ENCODE data around the gene FHIT.

Gene FHIT

GRCh38 chr3:59884409-59884808 is 1366.8 kb downstream of the FHIT start:
- DNase-seq = peak; percentile 79

DNA sequence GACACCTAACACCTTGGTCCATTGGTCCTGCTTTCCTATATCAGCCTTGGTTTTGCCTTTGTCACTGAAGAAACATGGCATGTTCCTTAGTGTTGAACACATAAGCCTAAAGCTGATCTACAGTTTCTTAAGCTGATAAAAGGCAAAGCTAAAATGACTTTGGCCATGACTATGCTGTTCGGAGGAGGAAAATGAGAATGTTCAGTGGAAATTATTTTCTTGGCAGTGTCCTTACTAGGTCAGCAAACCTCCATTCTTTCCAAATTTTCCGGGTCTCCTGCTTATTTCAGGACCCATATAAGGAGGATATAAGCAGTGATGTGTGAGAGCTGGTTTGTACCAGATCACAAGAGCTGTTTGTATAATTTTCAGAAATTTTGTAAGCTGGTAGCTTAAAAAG is 1368.5 kb downstream of the FHIT start:
- DNase-seq = no peak

DNA sequence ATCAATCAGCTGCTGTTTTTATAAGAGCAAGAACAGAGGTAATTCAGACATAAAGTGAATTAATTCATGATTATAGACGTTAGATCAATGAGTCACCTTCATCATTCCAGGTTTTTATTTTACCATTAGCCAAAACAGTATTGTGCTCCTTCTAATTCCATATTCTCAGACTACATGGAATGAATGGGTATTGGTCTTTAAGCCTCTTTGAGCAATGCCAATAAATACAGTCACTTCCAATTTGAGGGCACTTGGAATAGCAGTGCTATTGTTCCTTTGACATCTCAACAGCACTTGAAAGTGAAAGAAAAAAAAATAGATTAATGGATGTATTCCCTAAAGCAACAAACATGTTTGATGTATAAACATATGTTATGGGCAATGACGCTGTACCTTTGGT is 1370.5 kb downstream of the FHIT start:
- DNase-seq = no peak

DNA sequence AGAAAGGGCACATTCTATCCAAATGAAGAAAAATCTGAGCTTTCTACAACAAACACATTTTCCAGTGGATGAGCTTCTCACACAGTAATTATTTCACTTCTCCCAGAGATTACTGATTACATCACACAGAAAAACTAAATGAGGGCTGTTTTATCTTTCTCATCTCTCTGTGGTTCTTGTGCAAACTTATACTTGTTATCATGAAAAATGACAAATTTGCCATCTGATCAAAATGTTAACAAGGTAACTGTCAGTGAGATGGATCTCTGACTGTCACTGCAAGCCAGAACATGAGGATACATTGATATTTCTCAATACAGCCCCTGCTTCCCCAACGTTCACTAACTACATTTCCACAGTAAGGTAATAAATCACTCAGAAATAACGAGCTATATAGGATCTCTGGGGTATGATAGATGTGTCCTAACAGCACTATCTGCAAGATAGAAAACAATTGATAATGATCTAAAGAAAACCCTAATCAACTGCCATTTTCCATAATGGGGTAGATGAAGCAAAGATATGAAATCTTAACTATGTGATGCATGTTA is 1372.1 kb downstream of the FHIT start:
- DNase-seq = peak; percentile 70

DNA sequence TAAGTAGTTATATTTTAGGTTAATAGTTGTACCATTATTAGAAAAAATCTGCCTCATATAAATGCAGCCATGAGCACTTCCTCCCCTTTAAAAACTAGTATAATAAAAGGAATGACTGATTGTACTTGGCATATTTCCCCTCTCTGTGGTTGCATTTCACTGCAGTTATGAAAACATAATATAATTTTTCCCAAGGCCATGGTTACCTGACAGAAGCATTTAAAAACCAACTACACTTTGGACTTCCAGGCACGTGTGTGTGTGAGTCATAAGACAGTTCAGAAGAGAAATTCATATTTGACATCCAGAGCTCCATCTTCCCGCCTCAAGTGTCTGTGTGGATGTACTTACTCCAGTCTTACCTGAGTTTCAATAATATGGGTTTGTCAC is 1373.2 kb downstream of the FHIT start:
- DNase-seq = no peak

- DNase-seq = peak; percentile 42
These were observed 1373.8 kb downstream of the FHIT start for GRCh38 chr3:59877263-59878037.

DNA sequence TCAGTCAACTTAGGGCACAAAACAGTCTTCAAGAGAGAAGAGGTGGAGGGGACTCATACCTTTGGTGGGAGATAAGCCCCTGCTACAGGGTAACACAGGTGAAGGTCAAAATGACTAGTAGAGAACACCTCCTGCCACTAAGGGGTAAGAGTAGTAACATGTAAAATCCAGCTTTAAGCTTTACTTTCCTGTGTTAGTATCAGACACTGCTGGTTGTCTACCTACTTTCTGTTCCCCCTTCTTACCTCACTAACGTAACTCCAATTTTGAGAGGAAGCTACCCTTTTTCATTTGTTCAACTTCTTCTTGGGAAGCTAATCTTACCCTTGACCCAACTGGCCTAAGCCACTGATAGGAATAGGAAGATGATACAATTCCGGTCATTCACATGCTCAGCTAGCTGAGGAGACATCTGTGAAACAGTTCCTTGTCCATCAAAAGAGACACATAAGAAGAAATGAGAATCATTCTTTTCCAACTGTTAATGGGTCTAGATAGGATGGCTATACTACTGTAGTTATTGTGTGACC is 1374.7 kb downstream of the FHIT start:
- no peak for DNase-seq

- no peak for DNase-seq
These were observed 1377.5 kb downstream of the FHIT start for GRCh38 chr3:59873576-59874230.

- DNase-seq = no peak
These were observed 1379.1 kb downstream of the FHIT start for GRCh38 chr3:59872128-59872527.

- DNase-seq = no peak
These were observed 1383.9 kb downstream of the FHIT start for GRCh38 chr3:59867185-59868002.

DNA sequence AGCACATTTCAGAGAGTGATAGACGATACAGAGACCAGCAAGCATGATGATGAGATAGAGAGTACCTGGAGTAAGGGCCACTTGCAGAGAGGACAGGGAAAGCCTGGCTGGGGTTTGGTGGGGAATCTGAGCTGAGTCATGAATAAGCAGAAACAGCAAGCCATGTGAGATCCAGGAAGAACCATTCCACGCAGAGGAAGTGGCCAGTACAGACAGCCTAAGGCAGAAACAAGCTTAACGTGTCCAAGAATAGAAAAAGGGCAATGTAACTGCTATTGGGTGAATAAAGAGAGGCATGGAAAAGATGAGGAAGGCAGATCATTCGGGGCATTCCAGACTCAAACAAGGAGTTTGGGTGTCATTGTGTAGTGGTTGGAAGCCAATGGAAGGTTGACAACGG is 1385.2 kb downstream of the FHIT start:
- no peak for DNase-seq

GRCh38 chr3:59865351-59865750 is 1385.9 kb downstream of the FHIT start:
- DNase-seq = no peak

DNA sequence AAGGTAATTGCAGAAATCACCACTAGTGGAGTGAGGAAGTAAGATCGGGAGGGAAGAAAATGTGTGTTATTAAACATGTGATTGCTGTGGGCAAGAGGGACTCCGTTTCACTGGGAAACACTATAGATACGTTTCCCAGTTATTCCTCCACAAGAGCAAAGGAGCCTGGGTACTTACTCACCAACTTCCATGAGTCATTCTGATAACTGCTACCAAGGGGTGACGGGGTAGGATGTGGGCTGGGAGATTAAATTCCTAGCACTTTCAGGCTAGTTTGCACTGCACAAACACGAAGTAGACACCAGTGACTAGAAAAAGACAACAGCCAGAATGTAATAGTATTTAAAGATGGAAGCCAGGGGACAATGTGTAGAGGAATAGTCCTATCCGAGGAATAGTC is 1388.6 kb downstream of the FHIT start:
- DNase-seq = no peak

GRCh38 chr3:59857589-59858346 is 1393.5 kb downstream of the FHIT start:
- peak; percentile 91 for DNase-seq

- no peak for DNase-seq
These were observed 1394.3 kb downstream of the FHIT start for GRCh38 chr3:59856934-59857460.

DNA sequence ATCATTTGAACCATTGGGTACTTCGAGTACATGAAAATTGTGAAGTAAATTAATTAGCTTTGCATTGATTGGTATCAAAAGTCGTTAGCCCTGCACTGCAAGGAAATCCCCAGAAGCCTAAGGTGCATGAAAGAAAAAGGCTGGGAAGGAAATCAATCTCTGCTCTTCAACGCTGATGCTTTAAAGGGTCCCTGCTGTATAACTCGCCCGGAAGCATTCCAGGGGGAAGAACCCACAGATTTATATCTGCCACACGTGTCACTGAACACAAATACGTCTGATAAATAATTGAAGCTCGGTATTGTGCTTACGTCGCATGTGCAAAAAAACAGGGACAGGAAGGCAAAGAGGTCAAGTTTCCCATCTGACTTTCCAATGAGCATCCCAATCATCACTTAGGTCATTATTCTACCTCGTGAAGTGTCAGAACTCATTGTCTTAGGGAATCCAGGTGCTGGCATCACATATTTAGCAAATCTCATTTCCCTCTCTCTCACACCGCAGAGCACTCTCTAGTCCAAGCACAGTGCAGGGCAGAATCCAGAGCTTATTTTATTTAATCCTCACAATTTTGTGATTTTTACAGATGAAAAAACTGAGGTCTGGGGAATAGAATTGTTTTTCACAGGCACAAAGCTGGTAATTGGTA is 1397.1 kb downstream of the FHIT start:
- no peak for DNase-seq

DNA sequence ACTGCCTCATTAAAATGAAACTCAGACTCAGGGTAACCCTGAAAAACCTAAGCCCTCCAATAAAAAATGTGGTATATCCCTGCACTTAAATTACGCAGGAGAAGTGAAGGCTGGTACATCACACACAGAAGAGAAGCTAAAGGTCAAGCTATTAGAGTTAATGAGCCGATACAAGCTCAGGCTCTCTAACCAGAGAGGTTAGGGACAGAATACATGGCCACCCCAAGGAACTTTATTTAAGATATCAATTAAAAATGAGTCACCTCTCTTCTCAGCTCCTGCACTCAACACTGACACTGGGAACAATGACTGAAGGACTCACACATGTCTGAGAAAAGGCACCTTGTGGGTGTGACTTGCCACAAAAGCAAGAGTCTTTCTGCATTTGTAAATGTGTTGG is 1400.8 kb downstream of the FHIT start:
- no peak for DNase-seq

GRCh38 chr3:59845386-59845785 is 1405.9 kb downstream of the FHIT start:
- no peak for DNase-seq

DNA sequence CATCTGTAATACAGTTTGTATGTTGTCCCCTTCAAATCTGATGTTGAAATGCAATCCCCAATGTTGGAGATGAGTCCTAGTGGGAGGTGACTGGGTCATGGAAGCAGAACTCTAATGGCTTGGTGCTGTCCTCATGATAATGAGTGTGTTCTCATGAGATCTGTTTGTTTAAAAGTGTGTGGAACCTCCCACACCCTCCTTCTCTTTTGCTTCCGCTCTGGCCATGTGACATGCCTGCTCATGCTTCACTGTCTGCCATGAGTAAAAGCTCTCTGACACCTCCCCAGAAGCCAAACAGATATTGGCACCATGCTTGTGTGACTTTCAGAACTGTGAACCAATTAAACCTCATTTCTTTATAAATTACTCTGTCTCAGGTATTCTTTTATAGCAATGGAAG is 1407.4 kb downstream of the FHIT start:
- no peak for DNase-seq

DNA sequence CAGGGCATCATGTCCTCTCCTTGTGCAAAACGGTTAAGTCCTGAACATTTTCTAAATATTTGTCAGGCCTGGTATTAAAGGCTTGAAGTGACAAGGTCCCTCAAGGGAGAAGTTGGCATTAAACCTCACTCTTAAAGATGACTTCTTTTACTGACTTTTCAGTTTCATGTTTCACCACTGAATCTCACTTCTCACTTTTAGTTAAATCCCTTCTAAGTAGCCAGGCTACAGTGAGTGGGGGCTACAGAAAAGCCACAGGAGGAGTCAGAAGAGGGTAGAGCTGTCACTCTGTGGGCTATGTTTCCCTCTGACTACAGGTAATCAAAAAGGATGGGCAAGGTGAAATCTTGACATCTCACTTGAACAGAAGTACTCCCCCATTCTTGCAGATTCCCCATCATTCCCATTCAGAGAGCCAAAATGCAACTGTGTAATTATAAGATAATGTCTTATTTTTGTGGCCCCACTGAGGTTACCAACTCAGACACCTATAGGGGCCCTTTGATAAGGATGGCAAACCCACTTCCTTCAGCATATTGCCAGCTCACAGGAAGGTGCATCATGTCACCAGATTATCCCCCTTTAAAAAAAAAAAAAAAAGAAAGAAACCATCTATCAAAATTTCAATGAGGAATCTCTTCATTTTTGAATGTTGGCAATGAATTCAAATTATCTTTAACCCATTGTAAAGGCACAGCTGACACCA is 1411.3 kb downstream of the FHIT start:
- DNase-seq = no peak

- DNase-seq = peak; percentile 53
These were observed 1412.0 kb downstream of the FHIT start for GRCh38 chr3:59839283-59839682.
